A549 (cell line): Measurements from ENCODE around the gene MOB1B. TPM values are rescaled to one million over a fixed set of nuclear protein-coding genes. Genes with fewer than 3 reads are reported as not detected.

Experiments used
- ATAC-seq, 2 experiments: fragments of 200-7000 bp in 1 of 2; fragments of >200 bp in 1 of 2; cut with Nextera tagmentation in 1 of 2; cut with Tn5 transposase in 1 of 2; 3 replicates each; pipeline versions ENCODE4 v1.8.0 to v1.9.1; 2018 to 2020; ENCODE audit warnings: mild to moderate bottlenecking in 1 of 2, moderate library complexity in 1 of 2
- CTCF ChIA-PET: fragments of 300-600 bp; sonication (Branson Sonifier 250); formaldehyde crosslinking; extraction: SDS; loops from one replicate; lab custom pipeline; 2021; ENCODE audit warnings: antibody characterized with exemption, inconsistent platforms; lab: Yijun Ruan, JAX
- POLR2A ChIA-PET: fragments of 350-600 bp; formaldehyde crosslinking; extraction: SDS; loops from one replicate; lab custom pipeline; 2021; ENCODE audit warnings: antibody characterized with exemption, inconsistent platforms; lab: Yijun Ruan, JAX
- DNase-seq, 2 experiments: peaks; one replicate each; pipeline versions ENCODE4 v3.0.0 to v3.0.0-alpha.2; 2011 to 2016; ENCODE audit warnings: low read depth in 1 of 2, low spot score in 1 of 2
- FAIRE-seq: peaks from 2 replicates; lab custom pipeline; 2011; peaks lifted over from hg19 to GRCh38; lab: Jason Lieb, UNC
- H3K27ac ChIP-seq, 2 experiments: fragments of >200 bp; sonication (Bioruptor Twin); formaldehyde crosslinking; 3 replicates each; pipeline ENCODE4 v1.5.1; 2016 to 2017
- H3K4me1 ChIP-seq: fragments of >200 bp; sonication (Bioruptor Twin); formaldehyde crosslinking; 3 replicates; pipeline ENCODE4 v1.6.1; 2016
- H3K4me2 ChIP-seq: fragments of >200 bp; sonication (Bioruptor Twin); formaldehyde crosslinking; 3 replicates; pipeline ENCODE4 v1.6.1; 2016
- H3K4me3 ChIP-seq: fragments of >200 bp; sonication (Bioruptor Twin); formaldehyde crosslinking; 3 replicates; pipeline ENCODE4 v1.5.1; 2016
- H3K9me3 ChIP-seq: fragments of >200 bp; sonication (Bioruptor Twin); formaldehyde crosslinking; 3 replicates; pipeline ENCODE4 v1.6.1; 2016
- E2F6 ChIP-seq: IDR thresholded peaks from 2 replicates; pipeline ENCODE4 v1.6.1; 2012; ENCODE audit warnings: low read depth, borderline replicate concordance
- EHMT2 ChIP-seq: fragments of 200-600 bp; sonication (generic); IDR thresholded peaks from 2 replicates; pipeline ENCODE4 v1.6.1; 2016; ENCODE audit warnings: antibody characterized with exemption, low read depth, mild to moderate bottlenecking, moderate library complexity
- EP300 ChIP-seq, 2 experiments: fragments of >200 bp; sonication (Bioruptor Twin); formaldehyde crosslinking; IDR thresholded peaks; 2 replicates in 1 of 2; 3 replicates in 1 of 2; pipeline ENCODE4 v1.6.1; 2016 to 2017
- ESRRA ChIP-seq: fragments of 150-350 bp; IDR thresholded peaks from 2 replicates; pipeline ENCODE4 v1.6.1; 2014; ENCODE audit warnings: mild to moderate bottlenecking, low read length, borderline replicate concordance
- FOSB ChIP-seq: fragments of 250-450 bp; sonication (Bioruptor Pico); IDR thresholded peaks from 2 replicates; pipeline ENCODE4 v1.5.0; 2020; ENCODE audit warnings: mild to moderate bottlenecking, moderate library complexity
- FOSL2 ChIP-seq, 2 experiments: fragments of 450-650 bp in 1 of 2; fragments of >200 bp in 1 of 2; sonication (Bioruptor Twin) in 1 of 2; formaldehyde crosslinking; IDR thresholded peaks; 2 replicates each; pipeline versions ENCODE4 v1.5.0 to v1.6.1; 2016 to 2020; ENCODE audit warnings: mild to moderate bottlenecking in 1 of 2, moderate library complexity in 1 of 2
- HDAC2 ChIP-seq: fragments of 200-600 bp; sonication (generic); IDR thresholded peaks from 2 replicates; pipeline ENCODE4 v1.6.1; 2016
- HOXB13 ChIP-seq: fragments of 250-450 bp; sonication (Bioruptor Pico); IDR thresholded peaks from 2 replicates; pipeline ENCODE4 v1.5.0; 2020; ENCODE audit warnings: low read depth, mild to moderate bottlenecking, moderate library complexity
- HOXB5 ChIP-seq: fragments of 250-450 bp; sonication (Bioruptor Pico); IDR thresholded peaks from 2 replicates; pipeline ENCODE4 v1.5.0; 2020; ENCODE audit warnings: mild to moderate bottlenecking, moderate library complexity
- JUN ChIP-seq, 2 experiments: fragments of >200 bp; sonication (Bioruptor Twin); formaldehyde crosslinking; IDR thresholded peaks; 2 replicates in 1 of 2; 3 replicates in 1 of 2; pipeline ENCODE4 v1.6.1; 2016 to 2017
- KDM1A ChIP-seq: fragments of 200-600 bp; sonication (generic); IDR thresholded peaks from 2 replicates; pipeline ENCODE4 v1.6.1; 2016; ENCODE audit warnings: low read depth, mild to moderate bottlenecking
- MAFK ChIP-seq: fragments of 450-650 bp; IDR thresholded peaks from 2 replicates; pipeline ENCODE4 v1.6.1; 2014; ENCODE audit not compliant: partially characterized antibody
- MAX ChIP-seq: IDR thresholded peaks from 2 replicates; pipeline ENCODE4 v1.6.1; 2012
- MAZ ChIP-seq: fragments of 150-350 bp; IDR thresholded peaks from 2 replicates; pipeline ENCODE4 v1.6.1; 2014; ENCODE audit warnings: antibody characterized with exemption, low read depth, low read length, borderline replicate concordance
- NPAS2 ChIP-seq: fragments of 250-450 bp; sonication (Bioruptor Pico); IDR thresholded peaks from 2 replicates; pipeline ENCODE4 v1.8.0; 2022; ENCODE audit warnings: mild to moderate bottlenecking, moderate library complexity, borderline replicate concordance
- POLR2AphosphoS2 ChIP-seq: conservative IDR thresholded peaks from 2 replicates; pipeline ENCODE4 v1.6.1; 2012; ENCODE audit warnings: low read length, improper control_type of control experiment, inconsistent platforms
- RNF2 ChIP-seq: fragments of 200-600 bp; sonication (generic); IDR thresholded peaks from 2 replicates; pipeline ENCODE4 v1.6.1; 2016; ENCODE audit warnings: low read depth, mild to moderate bottlenecking, antibody characterized with exemption, moderate library complexity, borderline replicate concordance
- ZFP36 ChIP-seq: fragments of 450-650 bp; IDR thresholded peaks from 2 replicates; pipeline ENCODE4 v1.6.1; 2014; ENCODE audit warnings: borderline replicate concordance; ENCODE audit not compliant: partially characterized antibody
- ZNF302 ChIP-seq: fragments of 250-450 bp; sonication (Bioruptor Pico); IDR thresholded peaks from 2 replicates; pipeline ENCODE4 v1.9.0; 2021; ENCODE audit warnings: inconsistent platforms, mild to moderate bottlenecking, moderate library complexity
- WGBS: methylation state at CpG from one replicate; pipeline ENCODE4 v1.1.6; 2017; ENCODE audit errors: missing lambda C conversion rate; 5-methylcytosine and 5-hydroxymethylcytosine counted together
- polyA plus RNA-seq, 4 experiments: library from polyadenylated mRNA; depleted of rRNA in 3 of 4; stranded (reverse); fragments of >200 nt; fragmentation: RNase III in 1 of 4; extraction: RNeasy Plus Mini Kit Qiagen cat#74134 plus additional on column Dnase treatment in 1 of 4; gene quantifications; 2 replicates in 3 of 4; 3 replicates in 1 of 4; pipeline ENCODE4 v1.2.3, GENCODE V29; 2011 to 2017

The MOB1B gene
- polyA plus RNA-seq, 2 of the 4 experiments (the other 2 are of a cell fraction), result 6.7 to 9.5 TPM

GRCh38 chr4:70880739-70881138 is 21.4 kb upstream of the MOB1B start:
- DNase-seq (no peak), FAIRE-seq (no peak), ATAC-seq (no peak)
- Histone ChIP-seq H3K4me2 (no peak overlapping the region), H3K4me3 (no peak overlapping the region), H3K9me3 (no peaks in the 10 kb centered on the region), H3K4me1 (no peaks in the 10 kb centered on the region), H3K27ac (no peak overlapping the region)
- WGBS, result 40% methylated on average over 3 of the region's 3 CpGs
- ChIA-PET POLR2A (no interaction called here), CTCF (no interaction called here)
- TF ChIP-seq MAFK (peak; percentile 76), HDAC2 (no peak)

GRCh38 chr4:70885174-70885573 is 17.0 kb upstream of the MOB1B start:
- no peak overlapping the region for H3K27ac ChIP-seq
- FAIRE-seq (no peak), DNase-seq (no peak), ATAC-seq (no peak)
- ChIA-PET CTCF (no interaction called here), POLR2A (no interaction called here)
- WGBS, result 46% methylated on average over 6 of the region's 6 CpGs
- no peaks in the 10 kb centered on the region for H3K4me1 ChIP-seq
- H3K9me3 ChIP-seq, result no peaks in the 10 kb centered on the region
- no peak overlapping the region for H3K4me3 ChIP-seq
- TF ChIP-seq KDM1A (no peak), EHMT2 (no peak), POLR2AphosphoS2 (no peak)
- H3K4me2 ChIP-seq, result no peak overlapping the region

- Histone ChIP-seq H3K27ac (no peak overlapping the region), H3K4me1 (no peaks in the 10 kb centered on the region), H3K9me3 (no peaks in the 10 kb centered on the region), H3K4me3 (no peak overlapping the region), H3K4me2 (no peak overlapping the region)
- ChIA-PET POLR2A (no interaction called here), CTCF (no interaction called here)
- ATAC-seq (no peak), FAIRE-seq (no peak), DNase-seq (no peak)
- TF ChIP-seq ZFP36 (no peak), EP300 (IDR thresholded peaks at IDR 0.05) (no peak), NPAS2 (CRISPR knock-in tag) (no peak), POLR2AphosphoS2 (no peak), FOSB (CRISPR knock-in tag) (no peak), FOSL2 (IDR thresholded peaks at IDR 0.05) (no peak), FOSL2 (CRISPR knock-in tag; IDR thresholded peaks at IDR 0.05) (no peak), MAX (no peak), HOXB5 (CRISPR knock-in tag) (no peak), RNF2 (no peak), HOXB13 (CRISPR knock-in tag) (no peak), JUN (IDR thresholded peaks at IDR 0.05) (no peak), E2F6 (no peak), ESRRA (no peak)
- WGBS, result 87% methylated on average over 11 of the region's 11 CpGs
Observed at GRCh38 chr4:70892086-70892769, 9.9 kb upstream of the MOB1B start.

GRCh38 chr4:70893790-70894189 is 8.4 kb upstream of the MOB1B start:
- CTCF ChIA-PET, result no interaction called here

More at GRCh38 chr4:70893790-70894189, 8.4 kb upstream of the MOB1B start:
- ATAC-seq (no peak), DNase-seq (no peak), FAIRE-seq (no peak)
- Histone ChIP-seq H3K4me2 (no peak overlapping the region), H3K4me1 (no peaks in the 10 kb centered on the region), H3K4me3 (no peak overlapping the region), H3K27ac (no peak overlapping the region), H3K9me3 (no peaks in the 10 kb centered on the region)
- 60% methylated on average over 7 of the region's 7 CpGs for WGBS
- TF ChIP-seq MAFK (peak; percentile 56), MAZ (no peak), ZNF302 (no peak)
- POLR2A ChIA-PET, result no interaction called here
